ENCODE results near the gene PPP1R10. TPM values are rescaled to one million over a fixed set of nuclear protein-coding genes. Genes with fewer than 3 reads are reported as not detected.

The PPP1R10 gene
- total and polyA plus RNA-seq, 2 of the 13 experiments (the other 11 are each of a cell fraction or from before 2014, with no cell fraction given): 26.3 to 38.4 TPM

- TF ChIP-seq MBNL3 (CRISPR knock-in tag; conservative IDR thresholded peaks at IDR 0.05) (no peak), SP140L (CRISPR knock-in tag; IDR thresholded peaks at IDR 0.05; ENCODE audit: borderline replicate concordance) (peak; percentile 82; the same call in 1 of the 2 replicates), HDAC1 (CRISPR knock-in tag; IDR thresholded peaks at IDR 0.05) (peak; percentile 96), PRMT3 (CRISPR knock-in tag; IDR thresholded peaks at IDR 0.05; ENCODE audit: borderline replicate concordance, low read depth) (no peak), ZBTB1 (CRISPR knock-in tag; IDR thresholded peaks at IDR 0.05; ENCODE audit: borderline replicate concordance) (no peak; the same call in 1 of the 2 replicates), SOX13 (IDR thresholded peaks at IDR 0.05) (0 out of 2 replicates have a peak, but pooled peaks have one; percentile 29), SOX13 (CRISPR knock-in tag; conservative IDR thresholded peaks at IDR 0.05 in 1 of 2, IDR thresholded peaks at IDR 0.05 in 1 of 2) (peak in 1 of 2 experiments; percentile 80; a peak in 2 of 4 replicates), CERS6 (CRISPR knock-in tag; IDR thresholded peaks at IDR 0.05) (peak; percentile 44), SMAD1 (CRISPR knock-in tag; IDR thresholded peaks at IDR 0.05; ENCODE audit: borderline replicate concordance, low read depth) (peak; percentile 80), NCOR1 (IDR thresholded peaks at IDR 0.05; ENCODE audit: borderline replicate concordance, low read length) (no peak; the same call in 1 of the 2 replicates)
- TF ChIP-seq, protein P1, sequence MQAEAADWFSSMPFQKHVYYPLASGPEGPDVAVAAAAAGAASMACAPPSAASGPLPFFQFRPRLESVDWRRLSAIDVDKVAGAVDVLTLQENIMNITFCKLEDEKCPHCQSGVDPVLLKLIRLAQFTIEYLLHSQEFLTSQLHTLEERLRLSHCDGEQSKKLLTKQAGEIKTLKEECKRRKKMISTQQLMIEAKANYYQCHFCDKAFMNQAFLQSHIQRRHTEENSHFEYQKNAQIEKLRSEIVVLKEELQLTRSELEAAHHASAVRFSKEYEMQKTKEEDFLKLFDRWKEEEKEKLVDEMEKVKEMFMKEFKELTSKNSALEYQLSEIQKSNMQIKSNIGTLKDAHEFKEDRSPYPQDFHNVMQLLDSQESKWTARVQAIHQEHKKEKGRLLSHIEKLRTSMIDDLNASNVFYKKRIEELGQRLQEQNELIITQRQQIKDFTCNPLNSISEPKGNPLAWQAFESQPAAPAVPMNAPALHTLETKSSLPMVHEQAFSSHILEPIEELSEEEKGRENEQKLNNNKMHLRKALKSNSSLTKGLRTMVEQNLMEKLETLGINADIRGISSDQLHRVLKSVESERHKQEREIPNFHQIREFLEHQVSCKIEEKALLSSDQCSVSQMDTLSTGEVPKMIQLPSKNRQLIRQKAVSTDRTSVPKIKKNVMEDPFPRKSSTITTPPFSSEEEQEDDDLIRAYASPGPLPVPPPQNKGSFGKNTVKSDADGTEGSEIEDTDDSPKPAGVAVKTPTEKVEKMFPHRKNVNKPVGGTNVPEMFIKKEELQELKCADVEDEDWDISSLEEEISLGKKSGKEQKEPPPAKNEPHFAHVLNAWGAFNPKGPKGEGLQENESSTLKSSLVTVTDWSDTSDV (CRISPR knock-in tag; IDR thresholded peaks at IDR 0.05): no peak; the same call in 1 of the 2 replicates
- TF ChIP-seq, protein P2, sequence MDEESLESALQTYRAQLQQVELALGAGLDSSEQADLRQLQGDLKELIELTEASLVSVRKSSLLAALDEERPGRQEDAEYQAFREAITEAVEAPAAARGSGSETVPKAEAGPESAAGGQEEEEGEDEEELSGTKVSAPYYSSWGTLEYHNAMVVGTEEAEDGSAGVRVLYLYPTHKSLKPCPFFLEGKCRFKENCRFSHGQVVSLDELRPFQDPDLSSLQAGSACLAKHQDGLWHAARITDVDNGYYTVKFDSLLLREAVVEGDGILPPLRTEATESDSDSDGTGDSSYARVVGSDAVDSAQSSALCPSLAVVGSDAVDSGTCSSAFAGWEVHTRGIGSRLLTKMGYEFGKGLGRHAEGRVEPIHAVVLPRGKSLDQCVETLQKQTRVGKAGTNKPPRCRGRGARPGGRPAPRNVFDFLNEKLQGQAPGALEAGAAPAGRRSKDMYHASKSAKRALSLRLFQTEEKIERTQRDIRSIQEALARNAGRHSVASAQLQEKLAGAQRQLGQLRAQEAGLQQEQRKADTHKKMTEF (CRISPR knock-in tag; IDR thresholded peaks at IDR 0.05): peak; percentile 99
- TF ChIP-seq, protein P3, sequence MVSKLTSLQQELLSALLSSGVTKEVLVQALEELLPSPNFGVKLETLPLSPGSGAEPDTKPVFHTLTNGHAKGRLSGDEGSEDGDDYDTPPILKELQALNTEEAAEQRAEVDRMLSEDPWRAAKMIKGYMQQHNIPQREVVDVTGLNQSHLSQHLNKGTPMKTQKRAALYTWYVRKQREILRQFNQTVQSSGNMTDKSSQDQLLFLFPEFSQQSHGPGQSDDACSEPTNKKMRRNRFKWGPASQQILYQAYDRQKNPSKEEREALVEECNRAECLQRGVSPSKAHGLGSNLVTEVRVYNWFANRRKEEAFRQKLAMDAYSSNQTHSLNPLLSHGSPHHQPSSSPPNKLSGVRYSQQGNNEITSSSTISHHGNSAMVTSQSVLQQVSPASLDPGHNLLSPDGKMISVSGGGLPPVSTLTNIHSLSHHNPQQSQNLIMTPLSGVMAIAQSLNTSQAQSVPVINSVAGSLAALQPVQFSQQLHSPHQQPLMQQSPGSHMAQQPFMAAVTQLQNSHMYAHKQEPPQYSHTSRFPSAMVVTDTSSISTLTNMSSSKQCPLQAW (CRISPR knock-in tag; IDR thresholded peaks at IDR 0.05): peak; percentile 99
- TF ChIP-seq, protein P4, sequence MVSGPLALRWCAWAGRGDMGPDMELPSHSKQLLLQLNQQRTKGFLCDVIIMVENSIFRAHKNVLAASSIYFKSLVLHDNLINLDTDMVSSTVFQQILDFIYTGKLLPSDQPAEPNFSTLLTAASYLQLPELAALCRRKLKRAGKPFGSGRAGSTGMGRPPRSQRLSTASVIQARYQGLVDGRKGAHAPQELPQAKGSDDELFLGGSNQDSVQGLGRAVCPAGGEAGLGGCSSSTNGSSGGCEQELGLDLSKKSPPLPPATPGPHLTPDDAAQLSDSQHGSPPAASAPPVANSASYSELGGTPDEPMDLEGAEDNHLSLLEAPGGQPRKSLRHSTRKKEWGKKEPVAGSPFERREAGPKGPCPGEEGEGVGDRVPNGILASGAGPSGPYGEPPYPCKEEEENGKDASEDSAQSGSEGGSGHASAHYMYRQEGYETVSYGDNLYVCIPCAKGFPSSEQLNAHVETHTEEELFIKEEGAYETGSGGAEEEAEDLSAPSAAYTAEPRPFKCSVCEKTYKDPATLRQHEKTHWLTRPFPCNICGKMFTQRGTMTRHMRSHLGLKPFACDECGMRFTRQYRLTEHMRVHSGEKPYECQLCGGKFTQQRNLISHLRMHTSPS (CRISPR knock-in tag; IDR thresholded peaks at IDR 0.05; ENCODE audit: low read depth): peak; percentile 74; the same call in 1 of the 2 replicates
Measured at GRCh38 chr6:30571075-30571761, 45.8 kb downstream of the PPP1R10 start, which contains the start of gene ABCF1 (continued).
